Rectal smooth muscle tissue (tissue), 1 donor: ENCODE data around the gene MUC5AC.
"Not testable (repeated sequence)": the region's sequence is repeated elsewhere in the genome, so short reads cannot be mapped to it uniquely, and the experiment has no call there.

Experiments
- H3K27ac ChIP-seq: one replicate; pipeline ENCODE4 v1.7.0; 2013; ENCODE audit warnings: low read depth, low read length, inconsistent platforms
- H3K27me3 ChIP-seq: one replicate; pipeline ENCODE4 v1.7.0; 2013; ENCODE audit warnings: low read length; ENCODE audit not compliant: control insufficient read depth, insufficient read depth
- H3K36me3 ChIP-seq: one replicate; pipeline ENCODE4 v1.7.0; 2013; ENCODE audit warnings: low read length; ENCODE audit not compliant: control insufficient read depth, insufficient read depth
- H3K4me1 ChIP-seq: one replicate; pipeline ENCODE4 v1.7.0; 2013; ENCODE audit warnings: low read length; ENCODE audit not compliant: control insufficient read depth, insufficient read depth
- H3K4me3 ChIP-seq: one replicate; pipeline ENCODE4 v1.7.0; 2013; ENCODE audit warnings: low read length
- H3K9ac ChIP-seq: one replicate; pipeline ENCODE4 v1.7.0; 2013; ENCODE audit warnings: low read length

The MUC5AC gene

DNA sequence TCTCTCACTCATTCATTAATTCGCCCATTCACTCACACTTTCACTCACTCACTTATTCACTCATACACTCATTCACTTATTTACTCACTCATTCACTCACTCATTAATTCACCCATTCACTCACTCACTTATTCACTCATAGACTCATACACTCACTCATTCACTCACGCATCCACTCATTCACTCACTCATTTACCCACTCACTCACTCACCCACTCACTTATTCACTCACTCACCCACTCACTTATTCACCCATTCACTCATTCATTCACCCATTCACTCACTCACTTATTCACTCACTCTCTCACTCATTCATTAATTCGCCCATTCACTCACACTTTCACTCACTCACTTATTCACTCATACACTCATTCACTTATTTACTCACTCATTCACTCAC is 3.1 kb upstream of the MUC5AC start:
- not testable (repeated sequence) for H3K27ac ChIP-seq, H3K36me3 ChIP-seq, H3K27me3 ChIP-seq, H3K4me3 ChIP-seq, H3K4me1 ChIP-seq, H3K9ac ChIP-seq

DNA sequence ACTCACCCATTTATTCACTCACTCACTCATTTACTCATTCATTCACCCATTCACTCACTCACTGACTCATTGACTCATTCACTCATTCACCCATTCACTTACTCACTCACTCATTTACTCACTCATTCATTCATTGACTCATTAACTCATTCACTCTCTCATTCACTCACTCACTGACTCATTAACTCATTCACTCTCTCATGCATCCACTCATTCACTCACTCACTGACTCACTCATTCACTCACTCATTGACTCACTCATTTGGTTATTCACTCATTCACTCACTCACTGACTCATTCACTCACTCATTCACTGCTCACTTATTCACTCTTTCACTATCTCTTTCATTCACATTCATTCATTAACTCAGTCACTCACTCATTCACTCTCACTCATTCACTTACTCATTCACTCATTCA is 2.5 kb upstream of the MUC5AC start:
- H3K27ac ChIP-seq = no peak overlapping the region
- H3K9ac ChIP-seq = no peak overlapping the region
- no peaks in the 10 kb centered on the region for H3K27me3 ChIP-seq
- no peaks in the 10 kb centered on the region for H3K4me1 ChIP-seq
- H3K36me3 ChIP-seq = no peaks in the 10 kb centered on the region
- no peak overlapping the region for H3K4me3 ChIP-seq

GRCh38 chr11:1156506-1157340 is 1.0 kb upstream of the MUC5AC start:
- Histone ChIP-seq H3K9ac (no peak overlapping the region), H3K27ac (no peak overlapping the region), H3K27me3 (no peaks in the 10 kb centered on the region), H3K36me3 (no peaks in the 10 kb centered on the region), H3K4me3 (no peak overlapping the region), H3K4me1 (no peaks in the 10 kb centered on the region)

- no peak overlapping the region for H3K27ac ChIP-seq
- no peak overlapping the region for H3K9ac ChIP-seq
- no peaks in the 10 kb centered on the region for H3K36me3 ChIP-seq
- H3K4me3 ChIP-seq = no peak overlapping the region
- no peaks in the 10 kb centered on the region for H3K27me3 ChIP-seq
- H3K4me1 ChIP-seq = no peaks in the 10 kb centered on the region
Observed at GRCh38 chr11:1157341-1157644, 460 bp upstream of the MUC5AC start.

DNA sequence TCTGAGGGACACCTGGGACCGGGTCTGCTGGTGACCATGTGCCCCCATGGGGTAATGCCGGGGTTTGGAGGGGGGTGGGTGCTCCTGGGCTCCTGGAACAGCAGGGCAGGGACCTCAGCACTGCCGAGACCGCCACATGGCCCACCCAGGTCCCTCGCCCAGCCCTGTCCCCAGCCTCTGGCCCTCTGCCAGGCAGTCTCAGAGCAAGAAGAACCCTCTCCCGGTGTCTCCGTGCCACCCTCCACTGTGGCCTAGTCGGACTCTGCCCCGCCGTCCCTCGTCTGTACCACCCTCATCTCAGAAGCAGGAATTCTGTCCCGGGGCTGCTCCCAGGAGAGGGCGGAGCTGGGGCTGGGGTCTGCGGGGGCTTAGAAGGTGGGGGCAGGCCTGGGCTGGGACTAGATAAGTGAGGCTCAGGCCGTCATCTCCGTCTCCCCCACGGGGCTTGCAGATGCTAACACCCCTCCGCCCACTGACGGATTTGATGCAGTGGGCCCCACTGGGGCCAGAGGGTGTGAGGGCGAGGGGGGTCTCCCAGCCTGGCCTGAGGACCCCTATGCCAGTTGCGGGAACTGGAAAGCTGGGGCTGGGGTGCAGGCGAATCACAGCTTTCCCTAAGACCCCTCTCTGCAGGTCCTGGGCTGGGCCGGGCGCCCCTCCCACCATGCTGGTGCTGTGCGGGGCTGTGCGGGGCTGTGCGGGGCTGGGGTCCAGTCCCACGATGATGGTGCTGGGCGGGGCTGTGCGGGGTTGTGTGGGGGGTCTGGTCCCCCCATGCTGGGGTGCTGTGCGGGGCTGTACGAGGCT is 1.1 kb downstream of the MUC5AC start:
- Histone ChIP-seq H3K9ac (no peak overlapping the region), H3K36me3 (no peaks in the 10 kb centered on the region), H3K27ac (no peak overlapping the region), H3K4me3 (no peak overlapping the region), H3K4me1 (no peaks in the 10 kb centered on the region), H3K27me3 (no peaks in the 10 kb centered on the region)

- H3K36me3 ChIP-seq, H3K9ac ChIP-seq, H3K4me1 ChIP-seq, H3K27me3 ChIP-seq, H3K27ac ChIP-seq, H3K4me3 ChIP-seq: not testable (repeated sequence)
Observed at GRCh38 chr11:1159488-1160220, 1.9 kb downstream of the MUC5AC start.

DNA sequence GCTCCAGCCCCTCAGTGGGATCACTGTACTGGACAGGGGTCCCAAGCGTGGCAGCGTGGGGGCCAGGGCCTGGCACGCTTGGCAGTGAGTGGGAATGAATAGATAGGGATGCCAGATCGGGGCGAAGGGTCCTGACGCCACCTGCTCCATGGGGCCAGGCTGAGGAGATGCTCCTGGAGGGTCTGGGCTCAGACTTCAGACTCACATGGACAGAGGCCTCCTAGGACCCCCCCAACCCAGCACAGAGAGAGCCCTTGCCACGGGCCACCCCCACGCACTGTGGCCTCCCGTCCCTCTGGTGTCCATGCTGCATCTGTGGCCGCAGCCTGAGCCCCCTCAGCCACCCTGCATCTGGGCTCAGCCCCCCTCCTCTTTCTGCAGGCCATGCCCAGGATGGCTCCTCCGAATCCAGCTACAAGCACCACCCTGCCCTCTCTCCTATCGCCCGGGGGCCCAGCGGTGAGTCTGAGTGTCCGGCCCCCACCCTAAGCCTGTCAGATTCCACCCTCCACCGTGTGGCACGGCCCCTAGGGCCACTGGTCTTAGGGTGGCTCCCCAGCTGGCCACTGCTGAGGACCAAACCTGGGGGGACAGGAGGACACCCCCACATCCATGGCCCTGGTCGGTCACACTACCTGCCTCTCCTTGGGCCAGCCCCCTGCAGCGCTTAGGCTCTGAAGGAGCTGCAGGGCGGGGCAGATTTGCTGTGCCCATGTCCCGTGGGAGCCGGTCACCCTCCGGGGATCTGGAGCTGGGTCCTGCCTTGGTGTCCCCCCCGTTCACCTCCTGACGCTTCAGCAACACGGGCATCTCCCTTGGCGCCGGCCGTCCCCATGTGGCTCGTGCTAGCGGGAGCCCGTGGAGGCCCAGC is 2.7 kb downstream of the MUC5AC start:
- Histone ChIP-seq H3K27ac (no peak overlapping the region), H3K4me3 (no peak overlapping the region), H3K36me3 (no peaks in the 10 kb centered on the region), H3K4me1 (no peaks in the 10 kb centered on the region), H3K27me3 (no peaks in the 10 kb centered on the region), H3K9ac (no peak overlapping the region)

DNA sequence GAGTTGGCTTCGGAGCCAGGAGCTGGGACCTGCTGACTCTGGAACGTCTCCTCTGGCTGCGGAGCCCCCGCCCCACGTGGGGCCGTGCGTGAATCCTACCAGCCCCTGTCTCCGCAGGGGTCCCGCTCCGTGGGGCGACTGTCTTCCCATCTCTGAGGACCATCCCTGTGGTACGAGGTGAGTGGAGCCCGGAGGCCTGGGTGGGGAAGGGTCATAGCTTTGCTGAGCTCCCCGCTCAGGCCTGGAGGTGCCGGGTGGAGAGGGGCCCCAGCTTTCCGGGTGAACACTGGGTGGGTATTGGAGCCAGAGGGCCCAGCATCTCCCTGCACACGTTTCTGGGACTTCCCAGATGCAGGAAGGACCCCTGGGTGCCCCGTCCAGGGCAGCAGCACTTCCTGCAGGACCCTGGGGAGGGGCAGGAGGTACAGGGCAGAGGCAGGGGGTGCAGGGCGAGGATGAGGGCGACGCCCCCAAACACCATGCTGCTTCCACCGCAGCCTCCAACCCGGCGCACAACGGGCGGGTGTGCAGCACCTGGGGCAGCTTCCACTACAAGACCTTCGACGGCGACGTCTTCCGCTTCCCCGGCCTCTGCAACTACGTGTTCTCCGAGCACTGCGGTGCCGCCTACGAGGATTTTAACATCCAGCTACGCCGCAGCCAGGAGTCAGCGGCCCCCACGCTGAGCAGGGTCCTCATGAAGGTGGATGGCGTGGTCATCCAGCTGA is 3.8 kb downstream of the MUC5AC start:
- Histone ChIP-seq H3K27ac (no peak overlapping the region), H3K27me3 (no peaks in the 10 kb centered on the region), H3K36me3 (no peaks in the 10 kb centered on the region), H3K4me3 (no peak overlapping the region), H3K9ac (no peak overlapping the region), H3K4me1 (no peaks in the 10 kb centered on the region)

- Histone ChIP-seq H3K9ac (no peak overlapping the region), H3K27me3 (no peaks in the 10 kb centered on the region), H3K36me3 (no peaks in the 10 kb centered on the region), H3K27ac (no peak overlapping the region), H3K4me1 (no peaks in the 10 kb centered on the region), H3K4me3 (no peak overlapping the region)
Observed at GRCh38 chr11:1162138-1162475, 4.4 kb downstream of the MUC5AC start.

- Histone ChIP-seq H3K4me3 (no peak overlapping the region), H3K27me3 (no peaks in the 10 kb centered on the region), H3K36me3 (no peaks in the 10 kb centered on the region), H3K27ac (no peak overlapping the region), H3K4me1 (no peaks in the 10 kb centered on the region), H3K9ac (no peak overlapping the region)
Observed at GRCh38 chr11:1162491-1163311, 4.9 kb downstream of the MUC5AC start.

DNA sequence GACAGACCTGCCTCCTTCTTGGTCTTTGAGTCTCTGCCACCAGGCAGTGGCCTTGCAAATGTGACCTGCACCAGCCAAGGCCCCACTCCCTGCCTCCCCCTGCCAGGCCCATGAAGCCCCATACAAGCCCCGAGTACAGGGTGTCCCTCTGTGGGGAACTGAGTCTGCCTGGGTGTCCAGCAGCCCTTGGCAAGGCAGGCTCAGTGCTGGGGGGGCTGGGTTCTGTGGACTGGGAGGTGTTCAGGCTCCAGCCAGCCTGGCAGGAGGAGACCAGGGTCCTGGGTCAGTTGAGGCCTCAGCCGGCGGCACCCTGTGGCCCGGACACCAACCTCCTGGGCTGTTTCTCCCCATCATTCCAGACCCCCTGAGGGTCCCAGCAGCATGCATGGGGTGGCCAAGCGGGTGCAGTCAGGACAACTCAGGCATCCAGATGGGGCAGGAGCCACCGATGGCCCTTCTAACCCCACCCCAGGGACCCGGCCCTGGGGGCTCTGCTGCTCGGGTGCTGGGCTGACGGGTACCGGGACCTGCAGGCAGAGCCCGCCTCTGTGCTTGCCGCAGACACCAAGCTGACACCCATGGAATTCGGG is 5.7 kb downstream of the MUC5AC start:
- H3K4me1 ChIP-seq = no peaks in the 10 kb centered on the region
- no peak overlapping the region for H3K27ac ChIP-seq
- no peak overlapping the region for H3K9ac ChIP-seq
- no peaks in the 10 kb centered on the region for H3K27me3 ChIP-seq
- H3K36me3 ChIP-seq = no peaks in the 10 kb centered on the region
- no peak overlapping the region for H3K4me3 ChIP-seq
